Stimulated activated CD4-positive, alpha-beta T cell treated with anti-CD3 and anti-CD28 coated beads, Interleukin-1b, Interleukin-23, amount 100 ng/mL, for 48 hours (primary cell): ENCODE measurements around the gene KIF13A.
"Not testable (repeated sequence)": the region's sequence is repeated elsewhere in the genome, so short reads cannot be mapped to it uniquely, and the experiment has no call there.

ENCODE experiments used
- DNase-seq: peaks from one replicate; pipeline ENCODE4 v3.0.0-alpha.2; 2020

The KIF13A gene

DNA sequence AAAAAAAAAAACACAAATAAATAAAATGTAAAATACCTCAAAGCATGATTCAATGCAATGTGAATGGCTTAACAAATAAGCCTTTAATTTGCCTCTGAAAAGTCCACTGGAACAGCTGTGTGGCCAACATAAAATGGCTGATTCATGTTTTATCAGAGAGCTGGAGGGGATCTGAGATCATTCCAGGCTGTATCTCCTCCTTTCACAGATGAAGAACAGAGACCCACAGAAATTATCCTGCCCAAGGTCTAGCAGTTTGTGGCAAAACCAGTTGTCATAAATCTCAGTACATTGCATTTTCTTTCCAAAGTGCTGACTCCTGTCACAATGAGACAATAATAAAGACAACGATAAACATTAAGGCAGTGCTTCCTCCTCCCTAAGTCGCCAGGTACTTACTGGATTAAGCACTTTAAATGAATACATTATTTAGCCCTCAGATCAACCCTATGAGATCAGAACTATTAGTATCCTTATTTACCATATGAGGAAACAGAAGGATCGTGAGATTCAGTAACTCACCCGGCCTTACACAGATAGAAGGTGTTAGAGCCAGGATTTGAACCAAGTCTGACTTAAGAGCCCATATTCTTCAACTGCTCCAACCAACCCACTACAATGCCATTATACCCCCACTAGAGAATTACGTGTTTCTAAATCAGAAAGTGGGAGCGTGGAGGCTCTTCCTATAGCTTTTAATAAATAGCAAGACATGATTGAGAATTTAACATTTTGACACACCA, 118.3 kb downstream of the KIF13A start:
- DNase-seq: no peak

DNA sequence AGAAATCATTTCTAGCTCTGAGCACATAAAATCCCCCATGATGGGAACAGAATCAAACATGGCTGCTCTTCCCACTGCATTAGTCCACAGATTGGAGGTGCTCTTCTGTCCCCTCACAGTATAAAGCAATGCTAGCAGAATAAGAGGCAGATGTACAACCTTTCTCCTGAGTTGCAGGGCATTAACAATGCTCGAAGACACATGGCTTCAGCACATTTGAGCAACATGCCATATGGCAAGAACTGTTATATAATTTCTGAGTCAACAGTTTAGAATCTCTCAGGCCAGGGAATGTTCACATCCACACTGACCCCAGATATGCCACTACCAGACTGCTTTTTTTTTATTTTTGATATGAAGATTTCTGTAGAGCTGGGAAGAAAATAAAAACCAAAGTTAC, 119.6 kb downstream of the KIF13A start:
- DNase-seq: no peak

DNA sequence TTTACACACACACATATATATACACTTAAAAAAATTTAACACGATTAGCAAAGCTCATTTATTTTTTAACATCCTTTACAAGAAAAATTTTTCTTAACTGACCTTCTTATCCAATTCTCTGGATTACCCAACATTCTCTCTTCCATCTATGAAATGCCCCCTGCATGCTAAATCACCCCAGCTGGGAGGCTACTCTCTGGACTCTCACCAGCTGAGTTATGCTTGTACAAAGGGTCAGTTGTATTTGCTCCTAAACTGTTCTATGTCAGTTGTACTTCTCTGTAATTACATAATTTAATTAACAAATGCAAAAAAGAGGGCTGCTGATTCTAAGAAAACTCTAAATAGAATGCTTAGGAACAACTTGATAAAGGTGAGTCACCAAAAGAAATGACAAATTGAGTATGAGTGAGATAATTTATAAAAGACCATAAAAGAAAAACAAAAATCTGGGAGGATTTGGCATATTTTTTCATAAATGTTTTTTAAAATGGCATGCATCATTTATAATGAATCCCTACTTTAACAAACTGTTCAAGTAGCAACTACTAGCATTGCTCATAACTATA, 120.5 kb downstream of the KIF13A start:
- no peak for DNase-seq

DNA sequence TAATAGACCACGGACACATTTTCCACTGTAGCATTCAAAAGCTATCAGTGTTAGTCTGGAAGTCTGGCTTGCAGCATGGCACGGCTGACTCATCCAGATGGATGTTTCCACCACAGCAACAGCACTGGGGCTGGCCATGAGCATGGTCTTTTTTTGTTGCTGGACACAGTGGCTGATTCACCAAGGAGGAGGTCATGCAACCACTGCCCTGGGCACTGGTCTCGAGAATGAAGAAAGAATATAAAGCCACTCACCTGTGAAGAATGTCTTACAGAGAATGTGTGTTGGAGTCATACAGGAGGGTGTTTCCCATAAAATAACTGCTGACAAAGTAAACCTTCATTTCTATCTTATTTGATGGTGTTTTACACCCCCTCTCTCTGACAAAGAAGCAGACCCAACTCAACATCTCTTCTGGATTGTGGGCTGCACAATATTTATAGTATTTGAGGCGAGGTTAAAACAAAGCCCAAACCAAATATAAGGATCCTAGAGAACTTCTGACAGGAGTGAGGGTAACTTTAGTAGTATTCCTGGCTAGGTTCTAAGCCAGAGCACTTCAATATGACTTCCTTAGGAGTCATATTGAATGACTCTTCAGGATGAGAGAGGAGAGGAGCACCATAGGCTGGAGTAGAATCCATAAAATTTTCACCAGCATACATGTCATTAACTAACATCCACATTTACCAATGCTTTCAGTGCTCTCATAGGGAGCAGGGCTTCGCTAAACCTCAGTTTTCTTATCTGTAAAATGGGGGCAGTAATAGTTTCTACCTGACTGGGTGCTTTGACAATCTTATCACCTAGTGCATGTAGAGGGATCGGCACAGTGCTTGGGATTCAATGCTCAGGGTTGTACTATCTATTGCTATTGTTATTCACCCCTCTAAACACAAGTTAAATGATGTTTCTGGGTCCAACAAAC, 121.4 kb downstream of the KIF13A start:
- DNase-seq: no peak

DNA sequence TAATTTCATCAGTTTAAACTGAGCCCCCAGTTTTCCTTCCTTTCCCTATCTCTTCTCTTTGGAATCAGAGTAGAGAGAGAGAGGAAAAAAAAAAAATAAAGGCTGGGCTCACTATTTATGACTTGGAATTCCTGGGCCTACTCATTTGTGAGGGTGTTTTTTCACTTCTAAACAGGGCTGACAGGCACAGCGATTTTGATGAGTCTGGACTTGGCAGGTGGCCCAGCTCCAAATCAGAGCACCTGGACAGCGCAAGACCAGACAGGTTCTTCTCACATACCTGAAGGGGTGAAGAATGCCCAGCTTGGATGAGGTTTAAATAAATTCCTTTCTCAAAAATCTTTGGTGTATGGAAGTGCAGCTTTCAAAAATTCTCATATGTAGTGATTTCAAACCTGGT, 122.2 kb downstream of the KIF13A start:
- DNase-seq: no peak

DNA sequence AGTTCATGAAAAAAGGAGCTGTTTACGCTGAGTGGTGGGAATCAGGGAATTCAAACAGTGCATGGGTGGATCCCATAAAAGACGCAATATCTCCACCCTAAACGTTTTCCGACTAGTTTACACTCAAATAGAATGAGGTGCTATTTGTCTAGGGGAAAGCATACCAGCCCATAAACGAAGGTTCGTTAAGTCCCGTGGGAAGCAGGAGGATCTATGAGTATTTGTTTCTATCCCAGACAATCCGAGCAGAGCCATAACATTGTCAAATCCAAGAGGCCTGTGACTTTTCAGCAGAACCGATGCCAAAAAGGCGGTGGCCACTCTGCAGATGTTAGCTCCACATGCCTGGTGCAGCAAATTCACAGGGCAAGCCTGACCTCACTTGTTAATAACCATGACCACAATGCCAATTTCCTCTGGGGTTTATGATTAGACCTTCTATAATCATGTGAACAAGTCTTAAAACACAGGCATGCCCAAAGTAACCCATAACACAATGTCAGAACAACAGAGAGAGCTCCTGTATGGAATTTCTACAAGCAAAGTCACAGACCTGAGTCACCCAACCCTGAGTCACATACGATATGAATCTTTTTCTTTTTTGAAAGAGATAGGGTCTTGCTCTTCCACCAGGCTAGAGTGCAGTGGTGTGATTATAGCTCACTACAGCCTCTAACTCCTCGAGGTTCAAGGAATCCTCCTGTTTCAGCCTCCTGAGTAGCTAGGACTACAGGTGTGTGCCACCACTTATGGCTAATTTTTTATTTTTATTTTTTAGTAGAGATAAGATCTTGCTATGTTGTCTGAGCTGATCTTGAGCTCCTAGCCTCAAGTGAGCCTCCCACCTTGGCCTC, 123.3 kb downstream of the KIF13A start:
- no peak for DNase-seq

DNA sequence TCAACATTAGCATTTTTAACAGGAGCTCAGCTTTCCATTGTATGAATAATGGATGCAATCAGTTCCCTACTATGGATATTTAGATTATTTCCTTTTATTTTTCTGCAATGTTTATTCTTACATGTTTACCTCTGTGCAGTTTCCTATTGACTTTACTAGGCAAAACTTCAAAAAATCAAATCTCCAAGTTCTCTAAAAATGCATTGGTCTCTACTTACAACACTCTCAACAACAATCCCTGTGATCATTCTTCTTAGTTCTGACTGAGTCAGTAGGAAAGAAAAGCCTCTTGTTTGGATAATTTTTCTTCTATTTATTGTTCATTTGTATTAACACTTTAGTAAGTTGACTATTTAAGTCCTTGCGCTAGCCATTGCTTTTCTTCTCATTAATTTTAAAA, 126.1 kb downstream of the KIF13A start:
- DNase-seq: no peak

DNA sequence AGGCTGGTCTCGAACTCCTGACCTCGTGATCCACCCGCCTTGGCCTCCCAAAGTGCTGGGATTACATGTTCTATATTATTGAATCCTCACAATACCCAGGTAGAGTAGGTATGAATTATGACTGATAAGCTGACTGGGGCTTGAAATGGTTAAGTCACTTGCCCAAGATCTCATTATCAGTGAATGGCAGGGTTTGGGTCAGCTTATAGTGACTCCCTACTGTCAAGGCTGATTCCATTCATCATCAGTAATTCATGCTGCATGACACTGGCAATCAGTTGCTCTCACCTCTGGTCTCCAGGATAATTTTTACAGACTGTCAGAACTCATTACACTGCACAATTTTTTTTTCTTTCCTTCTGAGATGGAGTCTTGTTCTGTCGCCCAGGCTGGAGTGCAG, 127.6 kb downstream of the KIF13A start:
- DNase-seq: no peak

DNA sequence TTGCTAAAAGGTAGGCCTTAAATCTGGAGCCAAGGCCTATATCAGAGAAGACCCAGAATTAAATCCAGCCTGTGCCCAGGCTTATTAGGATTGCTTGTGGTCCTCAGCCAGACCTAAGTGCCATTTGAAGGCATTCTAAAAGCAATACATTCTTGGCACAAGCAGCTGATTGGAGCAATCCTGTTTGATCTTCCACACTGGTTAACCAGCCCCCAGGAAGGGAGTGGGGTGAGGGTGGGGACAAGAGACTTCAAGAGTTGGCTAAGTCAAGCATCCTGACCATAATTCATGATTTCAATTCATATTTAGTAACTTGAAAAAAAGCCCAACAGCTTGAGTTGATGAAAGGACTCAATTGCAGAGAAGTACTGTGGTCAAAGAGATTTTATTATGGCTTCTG, 128.9 kb downstream of the KIF13A start:
- no peak for DNase-seq

DNA sequence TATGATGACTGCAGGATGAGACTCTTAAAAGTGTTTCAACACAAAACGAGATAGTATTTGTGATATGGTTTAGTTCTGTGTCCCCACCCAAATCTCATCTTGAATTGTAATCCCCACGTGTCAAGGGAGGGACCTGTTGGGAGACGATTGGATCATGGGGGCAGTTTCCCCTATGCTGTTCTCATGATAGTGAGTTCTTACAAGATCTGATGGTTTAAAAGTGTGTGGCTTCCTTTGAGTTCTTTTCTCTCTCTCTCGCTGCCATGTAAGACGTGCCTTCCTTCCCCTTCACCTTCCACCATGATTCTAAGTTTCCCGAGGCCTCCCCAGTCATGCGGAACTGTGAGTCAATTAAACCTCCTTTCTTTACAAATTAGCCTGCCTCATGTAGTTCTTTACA, 130.2 kb downstream of the KIF13A start:
- not testable (repeated sequence) for DNase-seq

DNA sequence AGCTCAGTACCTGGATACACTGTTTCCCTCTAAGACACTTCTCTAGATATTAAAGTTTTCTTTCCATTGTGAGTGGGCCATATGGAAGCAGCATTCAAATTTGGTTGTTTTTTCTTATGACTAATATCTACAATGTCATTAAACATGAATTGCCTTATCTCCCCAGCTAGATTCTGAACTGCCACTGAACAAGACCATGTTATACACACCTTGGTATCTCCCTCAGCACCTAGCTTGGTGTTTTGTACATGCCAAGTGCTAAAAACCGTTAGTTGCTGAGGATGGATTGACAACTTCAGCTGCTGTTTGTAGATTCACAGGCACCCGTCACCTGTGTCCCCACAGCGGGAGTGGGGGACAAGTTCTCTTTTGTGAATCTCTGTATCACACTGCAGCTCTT, 131.1 kb downstream of the KIF13A start:
- DNase-seq: no peak

DNA sequence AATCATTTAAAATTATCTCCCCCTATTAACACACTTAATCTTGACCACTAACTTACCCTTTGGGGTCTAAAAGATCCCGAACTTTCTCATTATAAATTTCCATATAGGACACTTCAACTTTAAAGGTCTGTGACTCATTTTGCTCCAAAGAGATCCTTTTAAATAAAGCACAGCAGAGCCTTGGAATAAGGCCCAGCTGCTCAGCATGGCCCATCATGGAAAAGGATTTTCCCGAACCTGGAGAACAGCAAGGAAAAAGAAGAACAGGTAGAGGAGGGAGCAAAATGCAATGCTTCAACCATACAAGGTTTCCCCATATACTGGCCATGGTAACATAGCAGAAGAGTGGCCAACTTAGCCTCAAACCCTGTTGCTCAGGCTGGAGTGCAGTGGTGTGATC, 132.1 kb downstream of the KIF13A start:
- no peak for DNase-seq

DNA sequence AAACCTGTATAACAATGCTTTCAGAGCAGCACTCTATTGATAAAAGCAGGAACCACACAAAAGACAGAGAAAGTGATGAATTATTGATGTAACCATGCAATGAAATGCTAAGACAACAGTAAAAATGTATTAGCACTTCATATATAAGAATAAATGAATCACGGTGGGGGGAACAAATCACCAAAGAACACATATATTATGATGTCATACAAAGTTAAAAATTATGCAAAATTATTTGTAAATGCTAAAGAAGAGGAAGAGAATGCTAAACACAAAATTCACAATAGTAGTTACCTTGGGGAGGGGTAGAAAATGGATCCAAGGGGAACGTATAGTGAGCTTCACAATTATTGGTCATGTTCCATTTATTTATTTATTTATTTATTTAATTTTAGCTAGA, 133.9 kb downstream of the KIF13A start:
- no peak for DNase-seq

DNA sequence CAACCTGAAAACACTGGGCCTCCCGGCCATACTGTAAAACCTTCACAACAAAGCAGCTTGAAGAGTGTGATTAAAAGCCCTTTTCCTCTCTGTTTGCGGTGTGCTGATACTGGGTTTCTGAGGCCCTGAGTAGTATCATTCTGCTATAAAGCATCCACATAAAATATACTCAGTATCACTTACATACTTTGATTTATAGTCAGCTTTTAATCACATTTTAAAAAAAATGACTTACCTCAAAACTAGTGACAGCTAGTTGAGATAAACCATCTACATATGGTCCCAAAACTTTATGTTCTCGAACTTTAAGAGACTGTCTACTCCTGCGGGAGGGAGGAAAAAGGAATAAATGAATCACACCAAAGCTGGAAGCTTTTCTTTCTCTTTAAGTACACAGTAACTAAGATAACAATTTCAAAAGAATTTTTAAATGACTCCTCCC, 135.7 kb downstream of the KIF13A start:
- DNase-seq: no peak

DNA sequence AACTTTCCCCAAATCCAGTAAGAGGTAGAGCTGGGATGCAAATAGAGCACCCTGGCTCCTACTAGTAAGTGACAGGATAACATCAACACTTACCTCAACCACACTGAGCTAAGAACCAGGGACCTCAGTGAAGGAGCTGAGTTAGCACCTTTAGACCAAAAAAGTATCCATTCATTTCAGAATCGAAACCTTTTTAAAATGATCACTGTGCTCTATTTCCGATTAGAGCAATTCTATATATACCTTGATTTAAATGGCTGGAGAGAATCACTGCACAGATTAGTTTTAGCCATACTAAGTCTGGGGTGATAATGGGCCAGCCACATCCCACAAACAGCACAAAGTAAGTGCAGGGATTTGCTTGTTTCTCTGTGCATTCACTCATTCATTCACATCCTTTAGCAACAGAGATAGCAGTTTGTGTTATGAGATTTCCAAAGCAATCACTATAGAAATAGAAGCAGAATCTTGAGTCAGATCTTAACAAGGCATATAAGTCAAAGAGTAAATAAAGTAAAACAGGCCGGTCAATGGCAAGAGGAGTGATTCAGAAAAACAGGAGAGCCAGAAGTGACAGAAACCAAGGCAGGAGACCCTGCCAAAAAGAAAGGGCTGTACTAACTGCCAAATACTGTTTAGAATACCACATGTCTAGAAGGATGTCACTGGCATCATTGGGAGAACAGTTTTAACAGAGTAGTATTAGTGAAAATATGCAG, 136.3 kb downstream of the KIF13A start:
- DNase-seq: no peak

DNA sequence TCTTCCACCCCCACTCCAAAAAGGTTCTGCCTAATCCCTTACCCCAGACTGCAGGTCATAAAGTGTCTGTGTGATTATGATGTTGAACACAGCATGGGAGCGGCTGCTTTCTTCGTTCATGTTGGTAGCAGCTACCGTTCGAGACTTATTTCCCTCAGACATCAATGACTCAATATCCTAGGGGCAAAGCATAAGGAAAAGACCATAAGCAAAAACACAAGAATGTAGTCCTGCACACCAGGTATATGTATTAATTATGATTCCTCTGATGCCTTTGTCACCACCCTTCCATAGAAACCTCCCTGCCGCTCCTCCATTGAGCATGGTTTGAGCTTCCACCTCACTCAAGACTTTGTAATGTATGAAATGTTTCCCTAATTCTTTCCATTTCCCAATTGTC, 137.2 kb downstream of the KIF13A start:
- no peak for DNase-seq

DNA sequence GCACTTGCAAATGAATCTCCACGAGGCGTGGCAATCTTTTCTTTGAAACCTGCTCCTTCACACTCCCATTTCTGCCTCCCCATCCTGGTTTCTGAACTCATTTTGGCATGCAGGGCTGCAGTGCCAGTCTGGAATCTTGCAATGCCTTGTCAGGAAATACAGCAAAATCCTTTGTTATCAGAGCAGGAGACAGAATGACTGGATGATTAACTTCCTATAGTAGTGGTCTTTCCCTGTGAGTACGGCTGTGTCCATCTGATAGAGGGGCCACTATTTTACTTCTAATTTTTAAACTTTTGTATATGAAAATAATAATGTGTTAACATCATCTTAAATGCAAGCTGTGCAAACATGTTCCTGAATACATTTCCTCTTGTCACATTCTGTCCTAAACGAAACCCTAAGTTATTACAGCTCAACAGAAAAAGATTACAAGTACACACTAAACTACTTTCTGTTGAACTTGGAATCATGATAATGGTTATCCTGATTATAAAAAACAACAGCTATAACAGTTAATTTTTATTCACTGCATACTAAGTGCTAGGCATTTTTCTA, 140.2 kb downstream of the KIF13A start:
- DNase-seq: no peak

DNA sequence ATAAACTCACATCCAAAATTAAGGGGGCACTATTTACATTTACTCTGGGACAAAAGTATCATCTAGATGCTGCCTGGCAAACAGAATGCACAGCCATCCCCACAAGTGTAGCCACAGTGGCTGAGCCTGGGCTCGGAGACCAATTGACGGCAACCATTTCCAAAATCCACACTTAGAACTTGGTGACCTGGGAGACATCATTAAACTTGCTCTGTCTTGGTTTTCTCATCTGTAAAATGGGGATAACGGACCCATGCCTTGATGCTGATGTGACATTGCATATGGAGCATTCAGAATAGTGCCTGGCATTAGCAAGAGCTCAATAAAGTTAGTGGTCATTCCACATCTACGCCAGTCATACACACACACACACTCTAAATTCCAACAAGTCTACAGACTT, 140.7 kb downstream of the KIF13A start:
- no peak for DNase-seq

DNA sequence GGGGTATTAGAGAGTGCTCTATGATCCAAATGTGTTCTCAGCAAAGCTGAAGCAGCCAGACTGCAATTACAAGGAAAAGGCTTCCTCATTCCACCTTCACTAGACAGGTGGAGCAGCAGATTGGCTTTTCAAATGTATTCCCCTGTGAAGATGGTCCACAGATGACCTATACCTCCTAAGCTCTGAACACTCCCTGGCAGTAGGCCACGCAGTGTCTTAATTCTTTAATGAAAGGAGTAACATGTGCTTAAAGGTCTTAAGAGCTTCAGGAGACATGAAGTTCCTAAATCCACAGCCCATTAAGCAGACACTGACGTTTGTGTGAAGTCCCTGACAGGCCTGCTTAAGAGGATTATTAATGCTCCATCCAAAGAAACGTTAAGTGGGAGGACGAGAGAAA, 141.8 kb downstream of the KIF13A start:
- DNase-seq: no peak

DNA sequence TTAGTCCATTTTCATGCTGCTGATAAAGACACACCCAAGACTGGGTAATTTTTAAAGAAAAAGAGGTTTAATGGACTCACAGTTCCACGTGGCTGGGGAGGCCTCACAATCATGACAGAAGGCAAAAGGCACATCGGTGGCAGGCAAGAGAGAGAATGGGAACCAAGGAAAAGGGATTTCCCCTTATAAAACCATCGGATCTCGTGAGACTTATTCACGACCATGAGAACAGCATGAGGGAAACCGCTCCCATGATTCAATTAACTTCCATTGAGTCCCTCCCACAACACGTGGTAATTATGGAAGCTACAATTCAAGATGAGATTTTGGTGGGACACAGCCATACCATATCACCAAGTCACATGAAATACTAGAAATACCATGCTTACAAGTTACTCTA, 142.5 kb downstream of the KIF13A start:
- DNase-seq: not testable (repeated sequence)

DNA sequence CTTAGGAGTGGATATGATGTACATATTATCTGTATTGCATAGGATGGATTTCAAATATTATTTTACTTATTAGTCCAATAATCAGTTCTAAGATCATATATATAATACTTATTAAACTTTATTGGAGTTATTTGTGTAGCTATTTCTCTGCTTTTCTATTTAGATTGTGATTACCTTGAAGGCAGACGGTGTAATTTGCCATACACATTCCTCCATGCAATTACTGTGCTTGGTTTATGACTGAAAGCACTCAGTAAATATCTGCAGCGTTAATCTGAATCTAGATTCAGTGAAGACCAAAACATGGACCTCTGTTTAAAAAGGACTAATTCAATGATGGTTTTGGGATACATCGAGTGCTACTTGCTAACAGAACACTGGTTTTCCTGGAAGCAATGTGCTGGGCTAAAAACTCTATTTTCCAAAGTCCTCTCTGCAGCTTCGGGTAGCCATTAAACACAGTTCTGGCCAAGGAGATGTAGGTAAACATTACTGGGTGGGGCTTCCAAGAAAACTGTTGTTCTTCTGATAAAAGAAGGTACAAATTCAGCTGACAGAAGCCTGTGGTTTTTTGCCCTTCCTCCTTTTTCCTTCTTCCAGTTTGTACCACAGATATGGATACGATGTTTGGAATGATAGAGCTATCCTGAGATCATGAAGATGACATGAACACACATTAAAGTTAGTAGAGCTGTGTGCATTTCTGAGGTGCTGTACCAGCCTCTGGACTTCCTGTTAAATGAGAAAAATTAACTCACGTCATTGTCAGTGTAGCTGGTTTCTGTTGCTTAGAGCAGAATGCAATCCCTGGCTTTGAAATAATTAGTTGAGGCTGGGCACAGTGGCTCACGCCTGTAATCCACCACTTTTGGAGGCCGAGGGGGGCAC, 144.3 kb downstream of the KIF13A start:
- no peak for DNase-seq
